B cell (primary cell): Measurements from ENCODE around the gene HAUS7. TPM values are rescaled to one million over a fixed set of nuclear protein-coding genes. Genes with fewer than 3 reads are reported as not detected.

Experiments
- ATAC-seq: fragments of 200-7000 bp; cut with Tn5 transposase; one replicate; pipeline ENCODE4 v1.10.0; 2021; ENCODE audit warnings: low read depth, mild to moderate bottlenecking, moderate number of reproducible peaks, moderate library complexity
- CTCF ChIA-PET: fragments of 350-600 bp; sonication (Branson Sonifier 250); formaldehyde crosslinking; loops from one replicate; lab custom pipeline; 2021; ENCODE audit warnings: antibody characterized with exemption, inconsistent platforms; lab: Charles Lee
- POLR2A ChIA-PET: fragments of 350-600 bp; sonication (Branson Sonifier 250); formaldehyde crosslinking; loops from one replicate; lab custom pipeline; 2021; ENCODE audit warnings: antibody characterized with exemption; lab: Charles Lee
- DNase-seq: peaks from one replicate; pipeline ENCODE4 v3.0.0; 2013
- H2AFZ ChIP-seq: 2 replicates; pipeline ENCODE4 v1.6.1; 2012; ENCODE audit warnings: mild to moderate bottlenecking, low read depth, low read length; ENCODE audit not compliant: insufficient read depth, poor library complexity, severe bottlenecking
- H3K27ac ChIP-seq, 2 donors: 1 replicate in 1 of 2; 2 replicates in 1 of 2; pipeline ENCODE4 v1.5.1; 2012 to 2013; ENCODE audit warnings: low read length in 2 of 2, mild to moderate bottlenecking in 2 of 2, moderate library complexity in 1 of 2
- H3K27me3 ChIP-seq, 4 experiments: fragments of 200-600 bp in 1 of 4; sonication (generic) in 1 of 4; replicated peaks in 1 of 4; 1 replicate in 2 of 4; 2 replicates in 2 of 4; pipeline versions ENCODE4 v1.6.1 to v1.7.0; 2013 to 2016; ENCODE audit warnings: low read length in 3 of 4, mild to moderate bottlenecking in 2 of 4, mixed read lengths in 1 of 4, moderate library complexity in 1 of 4; ENCODE audit not compliant: insufficient read depth in 4 of 4, control insufficient read depth in 3 of 4; ENCODE audit errors: control extremely low read depth in 1 of 4
- H3K36me3 ChIP-seq, 2 experiments: replicated peaks in 1 of 2; 1 replicate in 1 of 2; 2 replicates in 1 of 2; pipeline versions ENCODE4 v1.6.1 to v1.7.1; 2013; ENCODE audit warnings: low read length in 1 of 2; ENCODE audit not compliant: insufficient read depth in 2 of 2, control insufficient read depth in 1 of 2; ENCODE audit errors: control extremely low read depth in 1 of 2, extremely low read depth in 1 of 2
- H3K4me1 ChIP-seq, 2 donors: fragments of 200-600 bp in 1 of 2; sonication (generic) in 1 of 2; 1 replicate in 1 of 2; 2 replicates in 1 of 2; pipeline versions ENCODE4 v1.5.1 to v1.6.1; 2013 to 2017; ENCODE audit warnings: low read length in 2 of 2; ENCODE audit not compliant: control insufficient read depth in 2 of 2, insufficient read depth in 2 of 2
- H3K4me2 ChIP-seq: replicated peaks from 2 replicates; pipeline ENCODE3; 2012; ENCODE audit warnings: mild to moderate bottlenecking, low read depth, low read length; ENCODE audit not compliant: poor library complexity, severe bottlenecking
- H3K4me3 ChIP-seq, 5 experiments: fragments of 200-600 bp in 1 of 5; sonication (generic) in 1 of 5; 1 replicate in 3 of 5; 2 replicates in 2 of 5; pipeline versions ENCODE4 v1.5.1 to v1.7.0; 2011 to 2016; ENCODE audit warnings: low read length in 4 of 5, mild to moderate bottlenecking in 4 of 5, low read depth in 2 of 5, control low read depth in 1 of 5, moderate library complexity in 1 of 5; ENCODE audit not compliant: insufficient read depth in 1 of 5; ENCODE audit errors: control extremely low read depth in 1 of 5, extremely low read depth in 1 of 5
- H3K79me2 ChIP-seq: fragments of 200-600 bp; sonication (generic); one replicate; pipeline ENCODE4 v1.6.0; 2016; ENCODE audit warnings: low read length; ENCODE audit not compliant: control insufficient read depth, insufficient read depth
- H3K9ac ChIP-seq: fragments of 200-600 bp; sonication (generic); 2 replicates; pipeline ENCODE4 v1.6.1; 2017; ENCODE audit warnings: mild to moderate bottlenecking, low read length, moderate library complexity
- H3K9me3 ChIP-seq, 3 donors: one replicate each; pipeline versions ENCODE4 v1.6.1 to v1.7.1; 2013; ENCODE audit warnings: low read length in 2 of 3; ENCODE audit not compliant: control insufficient read depth in 2 of 3, insufficient read depth in 1 of 3; ENCODE audit errors: control extremely low read depth in 1 of 3
- H4K20me1 ChIP-seq: 2 replicates; pipeline ENCODE4 v1.6.0; 2012; ENCODE audit warnings: mild to moderate bottlenecking, low read length; ENCODE audit not compliant: insufficient read depth, control insufficient read depth, poor library complexity, severe bottlenecking
- H3K27ac Mint-ChIP-seq: one replicate; pipeline ENCODE4 v1.8.0; 2021; ENCODE audit warnings: mixed read lengths
- H3K27me3 Mint-ChIP-seq: one replicate; pipeline ENCODE4 v1.8.0; 2021; ENCODE audit warnings: mixed read lengths
- H3K4me1 Mint-ChIP-seq: one replicate; pipeline ENCODE4 v1.8.0; 2021; ENCODE audit warnings: mixed read lengths
- H3K4me3 Mint-ChIP-seq: one replicate; pipeline ENCODE4 v1.8.0; 2021; ENCODE audit warnings: mixed read lengths
- H3K9me3 Mint-ChIP-seq: one replicate; pipeline ENCODE4 v1.8.0; 2022; ENCODE audit warnings: mixed read lengths; ENCODE audit not compliant: insufficient read depth
- EZH2 ChIP-seq: IDR thresholded peaks from 2 replicates; pipeline ENCODE4 v1.6.1; 2012; ENCODE audit warnings: borderline replicate concordance, low read depth, mild to moderate bottlenecking, moderate library complexity, low read length; ENCODE audit not compliant: insufficient read depth, poor library complexity, severe bottlenecking
- WGBS: methylation state at CpG from one replicate; pipeline ENCODE4 v1.1.5; 2013; ENCODE audit warnings: missing lambda C conversion rate; ENCODE audit not compliant: insufficient coverage; 5-methylcytosine and 5-hydroxymethylcytosine counted together
- intact Hi-C: fragments of 100-400 bp; cut with micrococcal nuclease; formaldehyde crosslinking; loops from one replicate; pipeline ENCODE4 v1.10.0; 2022
- polyA plus RNA-seq: library from polyadenylated mRNA; depleted of rRNA; stranded (reverse); fragments of >200 nt; gene quantifications from 2 replicates; pipeline ENCODE4 v1.2.3, GENCODE V29; 2012
- total RNA-seq, 2 donors: library from RNA; stranded (reverse); fragments of 120-200 nt in 1 of 2; gene quantifications; 1 replicate in 1 of 2; 2 replicates in 1 of 2; pipeline versions ENCODE4 v1.2.3 to v1.2.4, GENCODE V29; 2013 to 2022
- TF ChIP-seq, protein P1 (sequence below): fragments of 200-600 bp; IDR thresholded peaks from one replicate; pipeline ENCODE4 v1.8.0; 2022; ENCODE audit warnings: antibody characterized with exemption, mild to moderate bottlenecking

Gene HAUS7
- total and polyA plus RNA-seq, 2 donors (not counting 1 experiment from before 2014, with no cell fraction given): 25.2 to 26.9 TPM

DNA sequence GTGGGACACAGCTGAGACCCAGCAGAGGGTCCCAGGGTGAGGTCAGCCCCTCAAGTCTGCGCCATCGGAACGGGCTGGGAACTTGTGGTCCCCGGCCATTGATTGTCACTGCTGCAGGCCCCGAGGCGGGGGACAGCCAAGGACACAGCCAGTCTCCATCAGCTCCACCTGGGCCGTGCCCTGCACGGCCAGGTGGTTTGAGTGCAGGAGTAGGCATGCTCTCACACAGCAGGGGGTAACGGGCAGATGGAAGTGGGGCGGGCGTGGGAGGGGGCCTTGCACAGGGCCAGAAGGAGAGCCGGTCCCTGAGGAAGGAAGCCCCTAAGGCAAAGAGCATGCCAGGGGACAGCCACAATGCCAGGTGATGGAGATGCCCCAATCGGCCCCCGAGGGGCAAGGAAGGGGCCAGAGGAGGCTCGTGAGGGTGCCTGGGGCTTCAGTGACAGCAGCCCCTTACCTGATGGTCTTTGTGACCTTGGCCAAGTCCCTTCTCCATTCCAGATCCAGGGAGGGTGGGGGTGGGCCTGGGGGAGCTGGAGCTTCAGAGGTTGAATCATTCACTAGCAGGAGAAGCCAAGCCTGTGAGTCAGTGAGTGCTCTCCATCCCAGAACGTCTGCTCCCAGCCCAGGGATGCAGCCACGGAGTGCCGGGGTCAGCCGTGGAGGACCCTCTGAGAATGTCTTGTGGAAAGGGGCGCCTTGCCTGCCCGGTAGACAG, 49.4 kb upstream of the HAUS7 start:
- CTCF ChIA-PET: no interaction called here
- WGBS: 81% methylated on average over 8 of the region's 21 CpGs
- Mint-ChIP-seq H3K27me3 (peaks cover 16% of the 10 kb centered on the region), H3K4me1 (peaks cover 3% of the 10 kb centered on the region), H3K4me3 (no peak overlapping the region), H3K9me3 (no peaks in the 10 kb centered on the region), H3K27ac (no peak overlapping the region)
- POLR2A ChIA-PET: no interaction called here
- Histone ChIP-seq H4K20me1 (no peaks in the 10 kb centered on the region), H3K4me1 (no peaks in the 10 kb centered on the region), H3K36me3 (no peaks in the 10 kb centered on the region), H3K9ac (no peak overlapping the region), H3K4me2 (no peak overlapping the region), H3K9me3 (no peaks in the 10 kb centered on the region), H2AFZ (no peak overlapping the region), H3K27me3 (peaks cover 0 to 19% (median 0%) of the 10 kb centered on the region in 4 experiments), H3K27ac (no peak overlapping the region), H3K79me2 (no peaks in the 10 kb centered on the region), H3K4me3 (no peak overlapping the region)
- ATAC-seq (no peak), DNase-seq (no peak)
- intact Hi-C loops: no loop called here
- no peak for TF ChIP-seq EZH2
- TF ChIP-seq, protein P1, sequence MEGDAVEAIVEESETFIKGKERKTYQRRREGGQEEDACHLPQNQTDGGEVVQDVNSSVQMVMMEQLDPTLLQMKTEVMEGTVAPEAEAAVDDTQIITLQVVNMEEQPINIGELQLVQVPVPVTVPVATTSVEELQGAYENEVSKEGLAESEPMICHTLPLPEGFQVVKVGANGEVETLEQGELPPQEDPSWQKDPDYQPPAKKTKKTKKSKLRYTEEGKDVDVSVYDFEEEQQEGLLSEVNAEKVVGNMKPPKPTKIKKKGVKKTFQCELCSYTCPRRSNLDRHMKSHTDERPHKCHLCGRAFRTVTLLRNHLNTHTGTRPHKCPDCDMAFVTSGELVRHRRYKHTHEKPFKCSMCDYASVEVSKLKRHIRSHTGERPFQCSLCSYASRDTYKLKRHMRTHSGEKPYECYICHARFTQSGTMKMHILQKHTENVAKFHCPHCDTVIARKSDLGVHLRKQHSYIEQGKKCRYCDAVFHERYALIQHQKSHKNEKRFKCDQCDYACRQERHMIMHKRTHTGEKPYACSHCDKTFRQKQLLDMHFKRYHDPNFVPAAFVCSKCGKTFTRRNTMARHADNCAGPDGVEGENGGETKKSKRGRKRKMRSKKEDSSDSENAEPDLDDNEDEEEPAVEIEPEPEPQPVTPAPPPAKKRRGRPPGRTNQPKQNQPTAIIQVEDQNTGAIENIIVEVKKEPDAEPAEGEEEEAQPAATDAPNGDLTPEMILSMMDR: no peak
